HFFc6 (cell line): ENCODE results near the gene P2RY8. TPM values are rescaled to one million over a fixed set of nuclear protein-coding genes. Genes with fewer than 3 reads are reported as not detected.
"Not testable (repeated sequence)": the region's sequence is repeated elsewhere in the genome, so short reads cannot be mapped to it uniquely, and the experiment has no call there.

Experiments
- DNase-seq: peaks from one replicate; pipeline ENCODE4 v3.0.0-alpha.2; 2018
- H3K27ac Mint-ChIP-seq: 2 replicates; pipeline ENCODE4 v1.8.0; 2020; ENCODE audit warnings: mild to moderate bottlenecking, mixed read lengths
- H3K27me3 Mint-ChIP-seq: 2 replicates; pipeline ENCODE4 v1.8.0; 2021; ENCODE audit warnings: mild to moderate bottlenecking, moderate library complexity, mixed read lengths; ENCODE audit not compliant: insufficient read depth
- H3K36me3 Mint-ChIP-seq: 2 replicates; pipeline ENCODE4 v1.8.0; 2021; ENCODE audit warnings: low read depth, mixed read lengths
- H3K4me1 Mint-ChIP-seq: 2 replicates; pipeline ENCODE4 v1.8.0; 2020; ENCODE audit warnings: low read depth, mixed read lengths
- H3K4me3 Mint-ChIP-seq: 2 replicates; pipeline ENCODE4 v1.8.0; 2020; ENCODE audit warnings: mild to moderate bottlenecking, moderate library complexity, mixed read lengths
- H3K9me3 Mint-ChIP-seq: 2 replicates; pipeline ENCODE4 v1.8.0; 2020; ENCODE audit warnings: mild to moderate bottlenecking, mixed read lengths
- total RNA-seq, 6 experiments: library from RNA; stranded (reverse); fragmentation: NEBNext Ultra II Directional; extraction: Animal tissue kit (Norgen Biotek cat#: 25700); gene quantifications; 2 replicates in 1 of 6; 3 replicates in 5 of 6; pipeline ENCODE4 v1.2.3, GENCODE V29; 2021
- TF ChIP-seq, protein P1 (sequence below): fragments of 200-600 bp; sonication (generic); IDR thresholded peaks from 2 replicates; pipeline ENCODE4 v1.5.0; 2021; ENCODE audit warnings: antibody characterized with exemption, mild to moderate bottlenecking

The P2RY8 gene
- total RNA-seq, 6 experiments from 2014 or later: not detected

DNA sequence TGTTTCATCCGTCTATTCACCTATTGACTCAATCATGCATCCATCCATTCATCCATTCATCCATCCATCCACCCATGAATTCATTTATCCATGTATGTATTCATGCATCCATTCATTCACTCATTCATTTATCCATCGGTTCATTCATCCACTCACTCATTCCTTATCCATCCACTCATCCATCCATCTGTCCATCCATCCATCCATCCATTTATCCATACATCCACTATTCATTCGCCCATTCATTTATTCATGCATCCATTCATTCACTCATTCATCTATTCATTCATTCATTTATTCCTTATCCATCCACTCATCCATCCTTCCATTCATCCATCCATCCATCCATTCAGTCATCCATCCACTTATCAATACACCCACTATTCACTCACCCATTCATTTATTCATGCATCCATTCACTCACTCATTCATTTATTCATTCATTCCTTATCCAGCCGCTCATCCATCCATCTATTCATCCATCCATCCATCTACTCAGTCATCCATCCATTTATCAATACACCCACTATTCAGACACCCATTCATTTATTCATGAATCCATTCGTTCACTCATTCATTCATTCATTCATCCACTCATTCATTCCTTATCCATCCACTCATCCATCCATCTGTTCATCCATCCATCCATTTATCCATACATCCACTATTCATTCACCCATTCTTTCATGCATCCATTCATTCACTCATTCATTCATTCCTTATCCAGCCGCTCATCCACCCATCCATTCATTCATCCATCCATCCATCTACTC is 11.2 kb downstream of the P2RY8 start:
- no peak overlapping the region for H3K27ac Mint-ChIP-seq
- TF ChIP-seq, protein P1, sequence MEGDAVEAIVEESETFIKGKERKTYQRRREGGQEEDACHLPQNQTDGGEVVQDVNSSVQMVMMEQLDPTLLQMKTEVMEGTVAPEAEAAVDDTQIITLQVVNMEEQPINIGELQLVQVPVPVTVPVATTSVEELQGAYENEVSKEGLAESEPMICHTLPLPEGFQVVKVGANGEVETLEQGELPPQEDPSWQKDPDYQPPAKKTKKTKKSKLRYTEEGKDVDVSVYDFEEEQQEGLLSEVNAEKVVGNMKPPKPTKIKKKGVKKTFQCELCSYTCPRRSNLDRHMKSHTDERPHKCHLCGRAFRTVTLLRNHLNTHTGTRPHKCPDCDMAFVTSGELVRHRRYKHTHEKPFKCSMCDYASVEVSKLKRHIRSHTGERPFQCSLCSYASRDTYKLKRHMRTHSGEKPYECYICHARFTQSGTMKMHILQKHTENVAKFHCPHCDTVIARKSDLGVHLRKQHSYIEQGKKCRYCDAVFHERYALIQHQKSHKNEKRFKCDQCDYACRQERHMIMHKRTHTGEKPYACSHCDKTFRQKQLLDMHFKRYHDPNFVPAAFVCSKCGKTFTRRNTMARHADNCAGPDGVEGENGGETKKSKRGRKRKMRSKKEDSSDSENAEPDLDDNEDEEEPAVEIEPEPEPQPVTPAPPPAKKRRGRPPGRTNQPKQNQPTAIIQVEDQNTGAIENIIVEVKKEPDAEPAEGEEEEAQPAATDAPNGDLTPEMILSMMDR: no peak
- peaks cover 4% of the 10 kb centered on the region; the same call in 1 of the 2 replicates for H3K36me3 Mint-ChIP-seq
- peaks cover 2% of the 10 kb centered on the region; the same call in 1 of the 2 replicates for H3K27me3 Mint-ChIP-seq
- no peak for DNase-seq
- no peaks in the 10 kb centered on the region for H3K4me1 Mint-ChIP-seq
- peaks cover 7% of the 10 kb centered on the region; the same call in 1 of the 2 replicates for H3K9me3 Mint-ChIP-seq
- no peak overlapping the region for H3K4me3 Mint-ChIP-seq

DNA sequence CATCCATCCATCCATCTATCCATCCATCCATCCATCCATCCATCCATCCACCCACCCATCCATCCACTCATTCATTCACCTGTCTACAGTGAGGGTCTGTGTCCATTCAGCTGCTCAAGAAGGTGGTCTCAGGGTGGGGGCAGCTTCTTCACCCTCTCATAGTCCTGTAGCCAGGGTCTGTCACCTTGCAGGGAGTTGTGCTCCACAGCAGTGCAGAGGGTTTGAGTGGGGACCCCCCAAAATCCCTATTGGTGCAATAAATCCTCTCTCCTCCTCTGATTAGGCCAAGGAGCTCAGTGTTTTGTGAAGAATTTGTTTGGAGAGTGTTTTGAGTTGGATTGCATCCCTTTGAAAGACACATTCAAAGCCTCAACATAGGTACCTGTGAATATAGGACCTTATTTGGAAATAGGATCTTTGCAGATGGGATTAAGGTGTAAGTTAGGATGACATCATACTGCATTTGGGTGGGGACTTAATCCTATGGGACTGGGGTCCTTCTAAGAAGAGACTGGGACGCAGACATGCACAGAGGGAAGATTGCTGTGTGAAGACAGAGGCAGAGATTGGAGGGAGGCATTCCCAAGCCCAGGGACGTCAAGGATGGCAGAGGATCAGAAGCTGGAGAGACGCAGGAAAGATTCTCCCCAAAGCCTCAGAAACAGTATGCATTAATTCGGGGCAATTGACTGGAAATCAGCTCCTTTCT is 12.0 kb downstream of the P2RY8 start:
- no peaks in the 10 kb centered on the region for H3K4me1 Mint-ChIP-seq

DNA sequence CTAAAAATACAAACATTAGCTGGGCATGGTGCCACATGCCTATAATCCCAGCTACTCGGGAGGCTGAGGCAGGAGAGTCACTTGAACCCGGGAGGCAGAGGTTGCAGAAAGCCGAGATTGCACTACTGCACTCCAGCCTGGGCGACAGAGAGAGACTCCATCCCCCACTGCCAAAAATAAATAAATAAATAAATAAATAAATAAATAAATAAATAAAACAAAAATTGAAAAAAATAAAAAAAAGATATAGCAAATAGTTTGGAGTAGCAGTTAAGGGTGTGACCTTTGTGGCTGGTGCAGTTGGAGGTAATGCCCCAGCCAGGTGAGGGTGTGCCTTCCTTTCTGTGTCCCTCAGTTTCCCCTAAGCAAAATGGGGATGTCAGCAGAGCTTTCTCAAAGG is 14.1 kb downstream of the P2RY8 start:
- H3K36me3 Mint-ChIP-seq, H3K4me1 Mint-ChIP-seq, H3K27me3 Mint-ChIP-seq, H3K27ac Mint-ChIP-seq, H3K4me3 Mint-ChIP-seq, DNase-seq: not testable (repeated sequence)
- H3K9me3 Mint-ChIP-seq: peaks cover 32% of the 10 kb centered on the region

More for the DNA sequence above, 12.0 kb downstream of the P2RY8 start:
- no peak for DNase-seq
- H3K27me3 Mint-ChIP-seq: peaks cover 2% of the 10 kb centered on the region; the same call in 1 of the 2 replicates
- TF ChIP-seq, protein P1: no peak
- H3K9me3 Mint-ChIP-seq: peaks cover 14% of the 10 kb centered on the region
- no peak overlapping the region for H3K4me3 Mint-ChIP-seq
- peaks cover 4% of the 10 kb centered on the region; the same call in 1 of the 2 replicates for H3K36me3 Mint-ChIP-seq
- H3K27ac Mint-ChIP-seq: no peak overlapping the region

DNA sequence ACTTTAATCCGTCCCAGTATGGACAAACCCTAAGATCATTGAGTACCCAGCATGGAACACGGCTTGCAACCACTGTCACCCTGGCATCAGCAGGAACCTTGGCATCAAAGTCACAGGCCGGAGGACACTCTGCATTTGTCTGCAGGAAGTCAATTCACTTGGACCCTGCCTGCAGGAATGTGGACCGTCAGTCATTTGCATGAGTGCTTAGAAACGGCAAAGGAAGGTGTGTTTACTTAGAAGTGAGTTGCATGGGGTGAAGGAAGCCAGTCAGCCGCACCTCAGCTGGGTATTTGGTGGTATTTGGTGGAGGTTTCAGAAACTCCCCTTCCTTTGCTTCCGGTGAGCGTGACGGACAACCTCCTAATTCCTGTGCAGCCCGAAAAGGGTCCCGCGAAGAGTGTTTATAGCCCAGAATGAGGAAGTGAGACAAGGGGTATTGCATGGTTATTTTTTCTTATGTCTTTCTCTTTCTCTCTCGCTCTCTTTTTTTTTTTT is 15.5 kb downstream of the P2RY8 start:
- no peaks in the 10 kb centered on the region for H3K4me1 Mint-ChIP-seq
- TF ChIP-seq, protein P1: no peak

DNA sequence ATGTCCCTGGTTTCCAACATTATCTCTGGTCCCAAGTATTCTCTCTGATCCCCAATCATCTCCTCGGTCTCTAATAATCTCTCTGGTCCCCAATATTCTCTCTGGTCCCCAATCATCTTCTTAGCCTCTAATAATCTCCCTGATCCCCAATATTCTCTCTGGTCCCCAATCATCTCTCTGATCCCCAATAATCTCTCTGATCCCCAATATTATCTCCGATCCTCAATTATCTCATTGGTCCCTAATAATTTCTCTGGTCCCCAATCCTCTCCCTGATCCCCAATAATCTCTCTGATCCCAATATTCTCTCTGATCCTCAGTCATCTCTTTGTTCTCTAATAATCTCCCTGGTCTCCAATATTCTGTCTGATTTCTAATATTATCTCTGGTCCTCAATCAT is 16.6 kb downstream of the P2RY8 start:
- no peaks in the 10 kb centered on the region for H3K4me1 Mint-ChIP-seq
- TF ChIP-seq, protein P1: no peak
- H3K9me3 Mint-ChIP-seq: peaks cover 32% of the 10 kb centered on the region
- peaks cover 11% of the 10 kb centered on the region for H3K27me3 Mint-ChIP-seq
- peaks cover 4% of the 10 kb centered on the region for H3K36me3 Mint-ChIP-seq
- no peak overlapping the region for H3K4me3 Mint-ChIP-seq
- no peak overlapping the region for H3K27ac Mint-ChIP-seq
- DNase-seq: no peak

More for the DNA sequence above, 15.5 kb downstream of the P2RY8 start:
- H3K27ac Mint-ChIP-seq: no peak overlapping the region
- no peak for DNase-seq
- H3K9me3 Mint-ChIP-seq: peaks cover 32% of the 10 kb centered on the region
- peaks cover 4% of the 10 kb centered on the region for H3K36me3 Mint-ChIP-seq
- H3K27me3 Mint-ChIP-seq: peaks cover 6% of the 10 kb centered on the region
- H3K4me3 Mint-ChIP-seq: no peak overlapping the region
